HG03095 (cell line): Measurements from ENCODE around the gene PPM1J.
A peak's percentile ranks its signal among the peaks of the same experiment; 100 is the strongest.

Experiments used
- ATAC-seq: cut with Tn5 transposase; IDR thresholded peaks from one replicate; pipeline ENCODE4 v1.9.1; 2021; ENCODE audit warnings: moderate library complexity; ENCODE audit not compliant: unreplicated experiment

The PPM1J gene

DNA sequence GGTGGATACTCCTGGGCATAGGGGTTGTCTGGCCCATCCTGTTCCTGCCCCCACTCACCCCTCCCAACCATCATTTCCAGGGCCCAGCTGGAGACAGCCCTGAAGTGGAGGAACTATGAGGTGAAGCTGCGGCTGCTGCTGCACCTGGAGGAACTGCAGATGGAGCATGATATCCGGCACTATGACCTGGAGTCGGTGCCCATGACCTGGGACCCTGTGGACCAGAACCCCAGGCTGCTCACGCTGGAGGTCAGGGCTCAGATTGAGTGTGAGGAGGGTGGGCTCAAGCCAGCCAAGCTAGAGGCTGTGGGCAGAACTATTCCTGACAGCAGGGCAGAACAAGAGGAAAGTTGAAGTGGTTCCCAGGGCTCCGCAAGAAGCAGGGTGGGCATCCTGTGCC, 22.5 kb downstream of the PPM1J start:
- no peak for ATAC-seq

GRCh38 chr1:112689842-112690237, 25.3 kb downstream of the PPM1J start:
- ATAC-seq, result no peak

DNA sequence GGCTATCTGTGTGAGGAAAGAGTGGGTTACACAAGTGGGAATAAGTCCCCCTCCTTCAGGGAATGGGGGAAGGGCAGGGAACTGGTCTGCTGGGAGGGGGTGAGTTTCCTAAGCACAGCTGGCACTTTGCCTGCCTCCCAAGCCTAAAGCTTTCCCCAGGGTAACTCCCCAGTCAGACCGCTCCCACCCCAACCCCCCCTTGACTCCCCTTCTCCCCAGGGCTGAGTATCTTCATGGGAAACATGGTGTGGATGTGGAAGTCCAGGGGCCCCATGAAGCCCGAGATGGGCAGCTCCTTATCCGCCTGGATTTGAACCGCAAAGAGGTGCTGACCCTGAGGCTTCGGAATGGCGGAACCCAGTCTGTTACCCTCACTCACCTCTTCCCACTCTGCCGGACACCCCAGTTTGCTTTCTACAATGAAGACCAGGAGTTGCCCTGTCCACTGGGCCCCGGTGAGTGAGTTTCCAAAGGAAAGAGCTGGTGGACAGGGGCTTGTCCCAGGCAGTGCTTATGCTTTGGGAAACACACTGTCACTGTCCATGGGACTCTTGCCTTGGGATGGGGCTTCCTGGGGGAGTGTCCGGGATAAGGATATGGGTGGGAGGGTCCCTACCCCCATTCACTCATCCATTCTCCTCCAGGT, 25.8 kb downstream of the PPM1J start:
- ATAC-seq, result no peak

DNA sequence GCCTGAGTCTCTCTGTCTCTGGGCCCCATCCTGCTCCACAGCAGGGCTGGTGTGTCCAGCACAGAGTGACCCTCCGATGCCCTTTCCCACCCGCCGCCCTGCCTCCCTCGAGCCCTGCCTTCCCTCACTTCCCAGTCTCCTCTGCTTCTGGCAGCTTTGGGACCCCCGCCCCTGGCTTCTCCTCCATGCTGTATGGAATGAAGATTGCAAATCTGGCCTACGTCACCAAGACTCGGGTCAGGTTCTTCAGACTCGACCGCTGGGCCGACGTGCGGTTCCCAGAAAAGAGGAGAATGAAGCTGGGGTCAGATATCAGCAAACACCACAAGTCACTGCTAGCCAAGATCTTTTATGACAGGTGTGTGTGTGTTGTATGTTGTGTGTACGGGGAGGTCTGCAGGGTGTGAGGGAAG, 26.3 kb downstream of the PPM1J start:
- no peak for ATAC-seq

- no peak for ATAC-seq
These were observed 27.2 kb downstream of the PPM1J start for GRCh38 chr1:112687785-112688496.

DNA sequence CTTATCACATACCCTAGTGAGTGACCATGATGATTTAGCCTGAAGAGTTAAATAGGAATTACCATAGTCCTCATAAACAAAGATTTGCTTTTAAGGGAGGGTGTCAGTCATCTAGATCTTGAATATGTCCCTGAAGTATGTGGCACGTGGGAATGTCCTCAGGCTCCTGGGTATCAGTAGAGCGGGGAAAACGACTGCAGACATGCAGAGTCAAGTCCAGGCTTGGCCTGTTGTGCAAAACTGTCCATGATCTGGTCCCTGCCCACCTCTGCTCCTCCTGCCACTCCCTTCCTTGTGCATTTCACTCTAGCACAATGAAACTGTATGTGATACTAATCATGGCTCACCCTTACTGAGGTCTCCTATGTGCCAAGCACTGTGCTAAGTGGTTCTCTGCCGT, 27.8 kb downstream of the PPM1J start:
- no peak for ATAC-seq

DNA sequence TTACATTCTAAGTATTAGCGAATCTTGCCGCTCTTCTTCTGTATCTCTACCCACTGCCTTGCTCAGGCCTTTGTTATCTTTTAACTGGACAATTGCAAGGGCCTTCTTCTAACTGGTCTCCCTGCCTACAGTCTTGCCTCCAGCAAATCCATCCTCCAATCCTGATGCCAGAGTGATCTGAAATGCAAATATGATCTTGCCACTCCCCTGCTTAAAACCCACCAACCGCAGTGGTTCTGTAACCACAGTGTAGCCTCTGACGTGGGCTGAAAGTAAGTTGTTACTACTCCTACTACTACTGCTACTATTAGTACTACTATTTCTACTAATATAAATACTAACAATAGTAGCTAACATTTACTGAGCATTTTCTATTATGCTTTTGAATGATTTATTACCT, 28.3 kb downstream of the PPM1J start:
- no peak for ATAC-seq

GRCh38 chr1:112686417-112686816, 28.7 kb downstream of the PPM1J start:
- ATAC-seq, result no peak

DNA sequence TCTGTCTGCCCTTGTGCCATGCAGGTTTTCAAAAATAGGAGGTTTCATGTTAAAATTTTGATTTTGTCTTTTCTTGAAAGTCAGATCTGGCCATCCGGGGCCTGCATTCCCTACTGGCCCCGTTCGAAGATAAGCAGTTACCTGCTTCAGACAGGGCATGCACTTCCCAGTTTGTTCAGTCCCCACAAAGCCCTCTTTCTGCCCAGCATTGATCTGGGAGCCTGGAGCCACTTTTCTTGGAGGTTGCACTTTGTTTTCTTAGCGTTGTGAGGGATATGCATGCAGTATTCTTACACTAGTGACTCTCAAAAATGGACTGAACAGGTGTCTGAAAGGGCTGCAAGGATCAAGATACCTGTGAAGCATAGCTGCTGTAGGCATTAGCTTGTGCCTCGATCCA, 29.2 kb downstream of the PPM1J start:
- ATAC-seq, result no peak

DNA sequence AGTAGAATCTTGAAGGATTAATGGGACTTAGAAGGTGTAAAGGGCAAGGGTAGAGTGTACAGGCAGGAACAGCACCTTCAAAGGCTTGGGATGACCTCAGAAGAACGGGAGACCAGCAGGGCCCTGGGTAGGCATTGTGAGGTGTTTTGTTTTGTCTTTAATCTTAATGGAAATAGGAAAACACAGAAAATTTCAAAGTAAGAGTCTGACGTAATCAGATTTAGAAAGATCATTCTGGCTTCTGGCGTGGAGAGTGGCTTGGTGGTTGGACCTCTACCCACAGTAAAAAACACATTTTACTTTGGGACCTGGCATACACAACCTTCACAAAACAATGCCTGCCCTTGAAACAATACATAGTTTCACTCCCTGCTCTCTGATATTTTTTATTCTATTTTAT, 36.5 kb downstream of the PPM1J start:
- no peak for ATAC-seq

DNA sequence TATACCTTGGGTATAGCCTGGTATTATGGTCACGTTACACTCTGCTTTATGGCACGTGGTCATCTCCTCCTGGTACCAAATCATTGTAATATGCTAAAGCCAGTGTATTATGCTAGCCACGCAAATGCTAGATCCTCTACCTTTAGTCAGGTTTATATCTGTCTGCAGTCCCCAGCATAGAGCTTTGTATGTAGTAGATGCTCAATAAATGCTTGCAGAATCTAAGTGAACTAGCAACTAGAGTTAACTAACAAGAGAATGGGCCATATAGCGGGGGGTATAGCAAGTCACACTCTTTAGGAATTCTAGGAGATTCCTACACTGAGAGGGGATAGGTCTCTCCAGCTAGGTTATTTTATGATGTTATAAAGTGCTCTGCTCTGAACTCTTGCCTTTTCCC, 37.6 kb downstream of the PPM1J start:
- ATAC-seq, result no peak

GRCh38 chr1:112676543-112676942, 38.6 kb downstream of the PPM1J start:
- ATAC-seq, result no peak

GRCh38 chr1:112675728-112676381, 39.3 kb downstream of the PPM1J start:
- no peak for ATAC-seq

DNA sequence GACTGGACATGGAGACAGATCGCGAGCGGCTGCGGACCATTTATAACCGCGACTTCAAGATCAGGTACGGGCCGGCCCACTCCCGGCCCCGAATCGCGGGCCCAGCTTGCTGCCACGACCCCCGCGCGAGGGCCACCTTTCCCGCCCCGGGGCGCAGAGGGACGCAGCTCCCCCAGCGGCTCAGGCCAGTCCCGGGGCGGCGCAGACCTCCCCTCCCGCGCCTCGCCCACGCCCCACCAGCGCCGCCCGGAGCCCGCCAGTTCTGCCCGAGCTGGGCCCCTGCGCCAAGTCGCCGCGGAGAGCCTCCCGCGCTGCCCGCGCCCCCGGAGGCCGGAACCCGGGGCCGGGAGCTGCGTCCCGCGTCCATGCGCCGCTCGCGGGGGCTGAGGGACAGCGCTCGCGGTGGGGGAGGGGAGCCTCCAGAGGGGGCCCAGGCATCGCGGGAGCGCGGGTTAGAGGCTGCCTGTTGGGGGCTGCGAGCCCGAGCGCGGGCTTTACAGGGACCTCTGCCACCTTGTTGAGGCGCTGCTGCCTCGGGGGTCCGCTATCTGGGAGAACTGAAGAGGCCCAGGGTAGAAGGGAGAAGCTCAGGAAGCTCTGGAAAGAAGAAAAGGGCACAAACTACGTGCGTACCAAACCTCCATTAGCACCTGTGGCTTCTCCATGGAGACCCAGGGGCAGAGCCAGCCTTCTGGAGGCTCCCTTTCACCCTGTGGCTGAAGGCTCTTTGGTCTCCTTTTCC, 40.0 kb downstream of the PPM1J start:
- ATAC-seq, result peak; percentile 37

DNA sequence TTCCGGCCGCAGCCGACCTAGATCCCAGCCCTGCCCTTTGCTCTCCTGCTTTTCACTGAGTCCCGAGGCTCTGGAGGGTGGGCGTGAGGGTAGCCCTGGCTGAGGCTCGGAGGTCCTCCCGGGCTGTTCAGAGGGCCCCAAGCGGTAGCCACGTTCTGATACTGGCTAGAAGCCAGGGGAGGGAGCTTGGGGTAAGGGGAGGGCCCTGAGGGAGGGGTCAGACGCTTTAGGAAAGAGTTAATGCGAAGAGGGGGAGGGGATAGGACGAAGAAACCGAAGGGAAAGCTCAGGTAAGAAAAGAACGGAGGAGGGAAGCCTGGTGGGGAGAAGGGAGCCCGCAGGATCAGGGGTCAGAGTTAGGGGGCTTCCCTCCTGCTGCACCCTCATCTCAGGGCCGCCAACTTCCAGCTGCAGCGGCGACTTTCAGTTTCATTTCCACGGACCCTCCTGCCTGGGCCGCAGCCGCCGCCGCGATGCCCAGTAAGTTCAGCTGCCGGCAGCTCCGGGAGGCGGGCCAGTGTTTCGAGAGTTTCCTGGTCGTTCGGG, 40.6 kb downstream of the PPM1J start, which contains the start of gene MOV10:
MOV10 (plus strand) TSS at position 220 of the 546 bp plus-strand sequence; CDS start at position 474, 254 bp downstream.
- ATAC-seq, result peak; percentile 56

- peak; percentile 2 for ATAC-seq
These were observed 41.3 kb downstream of the PPM1J start for GRCh38 chr1:112673592-112674439.

GRCh38 chr1:112672842-112673241, 42.3 kb downstream of the PPM1J start:
- no peak for ATAC-seq

GRCh38 chr1:112672009-112672408, 43.1 kb downstream of the PPM1J start:
- no peak for ATAC-seq

DNA sequence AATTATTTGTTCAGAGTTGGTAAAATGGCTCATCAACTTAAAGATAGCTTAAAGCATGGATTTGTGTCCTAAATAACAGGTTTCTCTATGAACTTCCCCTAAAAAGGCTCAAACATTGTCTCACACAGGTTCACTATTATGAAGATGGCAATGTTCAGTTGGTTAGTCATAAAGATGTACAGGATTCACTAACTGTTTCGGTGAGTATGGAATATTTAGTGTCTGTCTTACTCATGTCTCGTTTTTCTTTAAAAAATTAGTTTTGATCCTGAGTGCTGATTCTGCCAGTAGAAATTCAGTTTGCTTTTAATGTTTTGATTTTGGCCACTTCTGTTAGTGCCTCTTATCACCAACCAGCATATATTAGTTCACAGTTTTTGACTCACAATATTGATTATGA, 48.2 kb downstream of the PPM1J start:
- no peak for ATAC-seq

- ATAC-seq, result no peak
These were observed 49.3 kb downstream of the PPM1J start for GRCh38 chr1:112665857-112666256.
